GM12878 (cell line): ENCODE data around the gene CRB1. TPM values are rescaled to one million over a fixed set of nuclear protein-coding genes. Genes with fewer than 3 reads are reported as not detected.

Experiments
- ATAC-seq: fragments of 200-7000 bp; cut with Tn5 transposase; 3 replicates; pipeline ENCODE4 v1.9.1; 2020; ENCODE audit warnings: mild to moderate bottlenecking, moderate library complexity
- BruUV-seq: library from RNA; stranded (reverse); fragments of 400-500 nt; replicated peaks from 2 replicates; lab custom pipeline; 2021; lab: Mats Ljungman, UMichigan
- CTCF ChIA-PET: fragments of 300-600 bp; sonication (Branson Sonifier 250); formaldehyde crosslinking; extraction: SDS; loops from one replicate; lab custom pipeline; 2021; ENCODE audit warnings: inconsistent platforms; lab: Yijun Ruan, JAX
- POLR2A ChIA-PET: fragments of 350-600 bp; formaldehyde crosslinking; extraction: SDS; loops from one replicate; lab custom pipeline; 2021; ENCODE audit warnings: inconsistent platforms; lab: Charles Lee
- RAD21 ChIA-PET: fragments of 300-600 bp; sonication (Branson Sonifier 250); formaldehyde crosslinking; loops from one replicate; lab custom pipeline; 2023; ENCODE audit warnings: antibody characterized with exemption; ENCODE audit not compliant: unreplicated experiment; lab: Charles Lee
- SMC1A ChIA-PET: fragments of 300-600 bp; sonication (Branson Sonifier 250); formaldehyde crosslinking; loops from one replicate; lab custom pipeline; 2023; ENCODE audit not compliant: unreplicated experiment, uncharacterized antibody; lab: Charles Lee
- DNase-seq: peaks from one replicate; pipeline ENCODE4 v3.0.0-alpha.2; 2011; ENCODE audit warnings: low read depth, low spot score
- FAIRE-seq: peaks from 3 replicates; lab custom pipeline; 2011; peaks lifted over from hg19 to GRCh38; lab: Jason Lieb, UNC
- H2AFZ ChIP-seq: 2 replicates; pipeline ENCODE4 v1.6.0; 2011; ENCODE audit warnings: low read depth, low read length, control low read depth; ENCODE audit not compliant: control insufficient read depth
- H3K27ac ChIP-seq: 2 replicates; pipeline ENCODE4 v1.5.1; 2011; ENCODE audit warnings: control low read depth; ENCODE audit not compliant: control insufficient read depth, insufficient read depth
- H3K27me3 ChIP-seq, 2 experiments: replicated peaks in 1 of 2; 2 replicates each; pipeline versions ENCODE4 v1.6.0 to v1.6.1; 2011; ENCODE audit warnings: low read length in 1 of 2; ENCODE audit not compliant: control insufficient read depth in 2 of 2, insufficient read depth in 2 of 2
- H3K36me3 ChIP-seq, 2 experiments: 2 replicates each; pipeline ENCODE4 v1.5.1; 2011; ENCODE audit warnings: low read length in 1 of 2; ENCODE audit not compliant: control insufficient read depth in 2 of 2, insufficient read depth in 2 of 2
- H3K4me1 ChIP-seq: 2 replicates; pipeline ENCODE4 v1.6.1; 2011; ENCODE audit warnings: mild to moderate bottlenecking, low read length, moderate library complexity, mixed read lengths; ENCODE audit not compliant: control insufficient read depth, insufficient read depth
- H3K4me2 ChIP-seq: 2 replicates; pipeline ENCODE4 v1.6.0; 2011; ENCODE audit warnings: control low read depth; ENCODE audit not compliant: control insufficient read depth, insufficient read depth
- H3K4me3 ChIP-seq: fragments of 200-600 bp; sonication (generic); 2 replicates; pipeline ENCODE4 v1.5.1; 2016
- H3K79me2 ChIP-seq: 2 replicates; pipeline ENCODE4 v1.6.0; 2011; ENCODE audit warnings: low read length; ENCODE audit not compliant: control insufficient read depth, insufficient read depth
- H3K9ac ChIP-seq: 2 replicates; pipeline ENCODE4 v1.8.0; 2011; ENCODE audit warnings: low read length, control low read depth, mixed read lengths; ENCODE audit not compliant: control insufficient read depth, insufficient read depth
- H3K9me3 ChIP-seq: replicated peaks from 3 replicates; pipeline ENCODE4 v1.5.1; 2011; ENCODE audit warnings: mild to moderate bottlenecking, low read length; ENCODE audit not compliant: control insufficient read depth, insufficient read depth
- H4K20me1 ChIP-seq: 2 replicates; pipeline ENCODE4 v1.6.0; 2011; ENCODE audit not compliant: control insufficient read depth, insufficient read depth
- CEBPB ChIP-seq, 2 experiments: fragments of 150-350 bp in 1 of 2; IDR thresholded peaks; 2 replicates each; pipeline ENCODE4 v1.6.1; 2012 to 2014; ENCODE audit warnings: low read depth in 2 of 2, low read length in 2 of 2, borderline replicate concordance in 1 of 2, inconsistent platforms in 1 of 2
- HDAC2 ChIP-seq: fragments of 200-600 bp; sonication (generic); IDR thresholded peaks from 2 replicates; pipeline ENCODE4 v1.6.1; 2017
- MTA3 ChIP-seq: IDR thresholded peaks from 2 replicates; pipeline ENCODE4 v1.6.1; 2012; ENCODE audit warnings: low read length, inconsistent platforms, borderline replicate concordance
- NR2C1 ChIP-seq: fragments of 450-650 bp; IDR thresholded peaks from 2 replicates; pipeline ENCODE4 v1.6.1; 2017; ENCODE audit warnings: antibody characterized with exemption, mild to moderate bottlenecking, moderate library complexity
- NR2C2 ChIP-seq: IDR thresholded peaks from 2 replicates; pipeline ENCODE4 v1.6.1; 2011; ENCODE audit warnings: borderline replicate concordance, low read depth; ENCODE audit not compliant: control insufficient read depth, insufficient read length
- POLR2AphosphoS5 ChIP-seq: IDR thresholded peaks from 2 replicates; pipeline ENCODE4 v1.6.1; 2011; ENCODE audit warnings: mild to moderate bottlenecking, low read length, inconsistent platforms
- SIX5 ChIP-seq: IDR thresholded peaks from 2 replicates; pipeline ENCODE4 v1.6.1; 2011; ENCODE audit warnings: mild to moderate bottlenecking, low read depth, low read length, moderate library complexity; ENCODE audit not compliant: severe bottlenecking
- SMAD1 ChIP-seq: fragments of 450-650 bp; IDR thresholded peaks from 2 replicates; pipeline ENCODE4 v1.6.1; 2018; ENCODE audit warnings: mild to moderate bottlenecking, low read depth; ENCODE audit not compliant: partially characterized antibody
- STAT1 ChIP-seq: fragments of 450-650 bp; conservative IDR thresholded peaks from 2 replicates; pipeline ENCODE4 v1.6.1; 2014; ENCODE audit warnings: antibody characterized with exemption, mild to moderate bottlenecking
- ZNF622 ChIP-seq: fragments of 450-650 bp; IDR thresholded peaks from 2 replicates; pipeline ENCODE4 v1.6.1; 2017; ENCODE audit warnings: mild to moderate bottlenecking, inconsistent platforms
- WGBS: methylation state at CpG from one replicate; pipeline ENCODE4 v1.1.6; 2016; ENCODE audit warnings: low lambda C conversion rate; ENCODE audit not compliant: insufficient replicate concordance, insufficient coverage; ENCODE audit errors: missing lambda C conversion rate; 5-methylcytosine and 5-hydroxymethylcytosine counted together
- in situ Hi-C: fragments of 300-500 bp; cut with MboI; formaldehyde crosslinking; loops from 9 replicates; pipeline ENCODE4 v1.14.3; 2018; ENCODE audit warnings: mixed read lengths
- intact Hi-C: fragments of 100-400 bp; cut with micrococcal nuclease; formaldehyde crosslinking; loops from one replicate; pipeline ENCODE4 v1.14.2; 2022; ENCODE audit not compliant: unreplicated experiment
- polyA plus RNA-seq, 11 experiments: library from polyadenylated mRNA; depleted of rRNA in 4 of 11; unstranded in 6 of 11; stranded (reverse) in 5 of 11; fragments of >200 nt; fragmentation: Nextera tagmentation in 4 of 11; fragmentation: Illumina TruSeq in 1 of 11; extraction: Ambion mirVana in 4 of 11; extraction: Trizol in 1 of 11; gene quantifications; 1 replicate in 1 of 11; 2 replicates in 10 of 11; pipeline versions ENCODE4 v1.2.1 to v1.2.3, GENCODE V29; 2011 to 2016; ENCODE audit warnings: inconsistent platforms in 2 of 11, missing spikeins in 2 of 11, low read depth in 1 of 11
- total RNA-seq, 4 experiments: library from RNA; depleted of rRNA in 3 of 4; stranded (reverse); fragments of >200 nt in 3 of 4; fragmentation: Illumina TruSeq in 1 of 4; extraction: Trizol in 1 of 4; gene quantifications; 2 replicates each; pipeline versions ENCODE4 v1.2.1 to v1.2.3, GENCODE V29; 2013 to 2021
- TF ChIP-seq, protein P1 (sequence below): fragments of 450-650 bp; IDR thresholded peaks from 2 replicates; pipeline ENCODE4 v1.6.1; 2017; ENCODE audit warnings: mild to moderate bottlenecking, low read depth, inconsistent platforms; ENCODE audit not compliant: poor library complexity, severe bottlenecking
- TF ChIP-seq, protein P2 (sequence below): IDR thresholded peaks from 2 replicates; pipeline ENCODE4 v1.6.1; 2011; ENCODE audit warnings: low read depth, mild to moderate bottlenecking, low read length, moderate library complexity, borderline replicate concordance; ENCODE audit errors: extremely low read depth

Gene CRB1
- total and polyA plus RNA-seq, 10 of the 15 experiments (the other 5 are each of a cell fraction or from before 2014, with no cell fraction given), result 0.06 to 0.10 (median 0.06) TPM; not detected in 7

DNA sequence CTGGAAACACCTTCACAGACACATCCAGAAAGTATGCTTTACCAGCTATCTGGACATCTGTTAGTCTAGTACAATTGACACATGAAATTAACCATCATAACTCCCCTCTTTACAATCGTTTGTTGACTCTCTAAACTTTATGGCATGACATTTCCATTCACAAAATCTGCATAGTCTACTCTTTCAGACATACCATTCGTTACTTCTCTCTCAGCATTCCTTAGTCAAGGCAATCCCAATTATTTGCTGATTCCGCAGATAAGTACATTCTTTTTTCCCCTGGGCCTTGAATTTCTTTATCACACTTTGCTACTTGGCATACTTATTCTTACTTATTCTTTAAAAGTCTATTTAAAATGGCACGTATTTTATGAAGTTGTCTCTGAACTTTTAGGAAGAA lies 15.1 kb upstream of the CRB1 start:
- SMC1A ChIA-PET, result no interaction called here
- Histone ChIP-seq H2AFZ (no peak overlapping the region), H3K9me3 (no peaks in the 10 kb centered on the region), H3K79me2 (no peaks in the 10 kb centered on the region)
- BruUV-seq, result no TSS peak
- intact Hi-C loops, result no loop called here
- RAD21 ChIA-PET, result no interaction called here
- WGBS, result 0% methylated on average over 4 of the region's 4 CpGs
- TF ChIP-seq HDAC2 (no peak), ZNF622 (no peak), NR2C1 (no peak), NR2C2 (no peak), CEBPB (IDR thresholded peaks at IDR 0.05; ENCODE audit: borderline replicate concordance in 1 of 2, low read depth in 2 of 2, low read length in 2 of 2) (no peak), SIX5 (no peak), MTA3 (no peak), POLR2AphosphoS5 (no peak), STAT1 (no peak), SMAD1 (no peak)
- TF ChIP-seq, protein P1, sequence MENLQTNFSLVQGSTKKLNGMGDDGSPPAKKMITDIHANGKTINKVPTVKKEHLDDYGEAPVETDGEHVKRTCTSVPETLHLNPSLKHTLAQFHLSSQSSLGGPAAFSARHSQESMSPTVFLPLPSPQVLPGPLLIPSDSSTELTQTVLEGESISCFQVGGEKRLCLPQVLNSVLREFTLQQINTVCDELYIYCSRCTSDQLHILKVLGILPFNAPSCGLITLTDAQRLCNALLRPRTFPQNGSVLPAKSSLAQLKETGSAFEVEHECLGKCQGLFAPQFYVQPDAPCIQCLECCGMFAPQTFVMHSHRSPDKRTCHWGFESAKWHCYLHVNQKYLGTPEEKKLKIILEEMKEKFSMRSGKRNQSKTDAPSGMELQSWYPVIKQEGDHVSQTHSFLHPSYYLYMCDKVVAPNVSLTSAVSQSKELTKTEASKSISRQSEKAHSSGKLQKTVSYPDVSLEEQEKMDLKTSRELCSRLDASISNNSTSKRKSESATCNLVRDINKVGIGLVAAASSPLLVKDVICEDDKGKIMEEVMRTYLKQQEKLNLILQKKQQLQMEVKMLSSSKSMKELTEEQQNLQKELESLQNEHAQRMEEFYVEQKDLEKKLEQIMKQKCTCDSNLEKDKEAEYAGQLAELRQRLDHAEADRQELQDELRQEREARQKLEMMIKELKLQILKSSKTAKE, result no peak
- TF ChIP-seq, protein P2, sequence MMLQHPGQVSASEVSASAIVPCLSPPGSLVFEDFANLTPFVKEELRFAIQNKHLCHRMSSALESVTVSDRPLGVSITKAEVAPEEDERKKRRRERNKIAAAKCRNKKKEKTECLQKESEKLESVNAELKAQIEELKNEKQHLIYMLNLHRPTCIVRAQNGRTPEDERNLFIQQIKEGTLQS, result no peak
- TF ChIP-seq, all 136 proteins: peak for 0
- ATAC-seq (no peak), DNase-seq (no peak), FAIRE-seq (no peak)
- no peaks in the 10 kb centered on the region for H3K27me3 ChIP-seq
- no peaks in the 10 kb centered on the region for H3K36me3 ChIP-seq
- no peak overlapping the region for H3K4me2 ChIP-seq
- no peak overlapping the region for H3K4me3 ChIP-seq
- no peaks in the 10 kb centered on the region for H4K20me1 ChIP-seq
- no peak overlapping the region for H3K27ac ChIP-seq
- CTCF ChIA-PET, result interaction anchor here (0.9 kb wide), 2 partner anchors 72 to 127 kb away, joined by 3 to 4 read pairs; no protein-coding TSS in a partner anchor
- H3K9ac ChIP-seq, result no peak overlapping the region
- H3K4me1 ChIP-seq, result no peaks in the 10 kb centered on the region
- POLR2A ChIA-PET, result no interaction called here
- in situ Hi-C loops, result no loop called here
